SK-N-SH (cell line): Measurements from ENCODE around the gene PADI2. TPM values are rescaled to one million over a fixed set of nuclear protein-coding genes. Genes with fewer than 3 reads are reported as not detected.

ENCODE experiments used
- CTCF ChIA-PET: fragments of 300-600, 350-600 bp; formaldehyde crosslinking; extraction: SDS; loops from one replicate; lab custom pipeline; 2021; lab: Yijun Ruan, JAX
- POLR2A ChIA-PET: fragments of 350-600 bp; sonication (Branson Sonifier 250); formaldehyde crosslinking; extraction: SDS; loops from one replicate; lab custom pipeline; 2020; ENCODE audit warnings: antibody characterized with exemption, inconsistent platforms; lab: Yijun Ruan, JAX
- DNase-seq: peaks from one replicate; pipeline ENCODE4 v3.0.0; 2012
- H2AFZ ChIP-seq: fragments of 200-600 bp; sonication (generic); 2 replicates; pipeline ENCODE4 v1.8.1; 2016; ENCODE audit warnings: antibody characterized with exemption, mild to moderate bottlenecking, low read depth
- H3F3A ChIP-seq: fragments of 200-600 bp; sonication (generic); replicated peaks from 2 replicates; pipeline ENCODE3; 2016; ENCODE audit warnings: antibody characterized with exemption, mild to moderate bottlenecking; ENCODE audit not compliant: insufficient read depth
- H3K27ac ChIP-seq, 2 experiments: fragments of 200-500 bp in 1 of 2; fragments of 200-600 bp in 1 of 2; sonication (Bioruptor generic) in 1 of 2; sonication (generic), shearing (Covaris generic) in 1 of 2; 2 replicates each; pipeline versions ENCODE4 v1.5.1 to v1.6.1; 2014 to 2016; ENCODE audit warnings: low read depth in 2 of 2, inconsistent platforms in 1 of 2, low read length in 1 of 2, mild to moderate bottlenecking in 1 of 2, mixed read lengths in 1 of 2
- H3K27me3 ChIP-seq: fragments of 200-600 bp; sonication (generic), shearing (Covaris generic); 2 replicates; pipeline ENCODE4 v1.6.1; 2016; ENCODE audit warnings: mixed run types; ENCODE audit not compliant: insufficient read depth
- H3K36me3 ChIP-seq, 2 experiments: fragments of 200-500 bp in 1 of 2; fragments of 200-600 bp in 1 of 2; sonication (Bioruptor generic) in 1 of 2; sonication (generic) in 1 of 2; replicated peaks in 1 of 2; 2 replicates each; pipeline versions ENCODE3 to v1.5.1; 2014 to 2016; ENCODE audit warnings: low read length in 1 of 2, mild to moderate bottlenecking in 1 of 2; ENCODE audit not compliant: insufficient read depth in 2 of 2, control insufficient read depth in 1 of 2
- H3K4me1 ChIP-seq, 2 experiments: fragments of 200-500 bp in 1 of 2; fragments of 200-600 bp in 1 of 2; sonication (Bioruptor generic) in 1 of 2; sonication (generic), shearing (Covaris generic) in 1 of 2; 2 replicates each; pipeline versions ENCODE4 v1.5.1 to v1.6.1; 2014 to 2016; ENCODE audit warnings: low read depth in 1 of 2, low read length in 1 of 2, mixed run types in 1 of 2; ENCODE audit not compliant: insufficient read depth in 2 of 2, control insufficient read depth in 1 of 2
- H3K4me2 ChIP-seq: fragments of 200-600 bp; sonication (generic), shearing (Covaris generic); 2 replicates; pipeline ENCODE4 v1.6.1; 2017; ENCODE audit warnings: mixed run types
- H3K4me3 ChIP-seq, 2 experiments: fragments of 200-500 bp in 1 of 2; fragments of 200-600 bp in 1 of 2; sonication (Bioruptor generic) in 1 of 2; sonication (generic), shearing (Covaris generic) in 1 of 2; 2 replicates each; pipeline versions ENCODE4 v1.5.1 to v1.8.1; 2014 to 2016; ENCODE audit warnings: low read depth in 2 of 2, inconsistent platforms in 1 of 2, low read length in 1 of 2, mild to moderate bottlenecking in 1 of 2, mixed read lengths in 1 of 2, moderate library complexity in 1 of 2
- H3K79me2 ChIP-seq: fragments of 200-600 bp; sonication (generic); 2 replicates; pipeline ENCODE4 v1.8.1; 2017; ENCODE audit warnings: mild to moderate bottlenecking; ENCODE audit not compliant: insufficient read depth
- H3K9ac ChIP-seq: fragments of 200-600 bp; sonication (generic); 2 replicates; pipeline ENCODE4 v1.6.1; 2017; ENCODE audit warnings: mixed run types
- H3K9me2 ChIP-seq: fragments of 200-600 bp; sonication (generic); 2 replicates; pipeline ENCODE4 v1.6.1; 2017; ENCODE audit warnings: mixed run types
- H3K9me3 ChIP-seq: fragments of 200-600 bp; sonication (generic); 2 replicates; pipeline ENCODE4 v1.6.1; 2017; ENCODE audit warnings: mixed run types, mild to moderate bottlenecking, moderate library complexity
- H4K20me1 ChIP-seq: fragments of 200-600 bp; sonication (generic); 2 replicates; pipeline ENCODE4 v1.6.1; 2017; ENCODE audit warnings: mild to moderate bottlenecking, mixed run types; ENCODE audit not compliant: insufficient read depth
- ELF1 ChIP-seq: IDR thresholded peaks from 2 replicates; pipeline ENCODE4 v1.4.0; 2012
- EP300 ChIP-seq, 2 experiments: IDR thresholded peaks; 2 replicates each; pipeline versions ENCODE4 v1.4.0 to v1.6.1; 2012; ENCODE audit warnings: borderline replicate concordance in 1 of 2, low read depth in 1 of 2, low read length in 1 of 2
- FOSL2 ChIP-seq: IDR thresholded peaks from 2 replicates; pipeline ENCODE4 v1.4.0; 2012; ENCODE audit warnings: low read depth, mild to moderate bottlenecking, moderate library complexity, borderline replicate concordance
- JUND ChIP-seq: IDR thresholded peaks from 2 replicates; pipeline ENCODE4 v1.4.0; 2012
- MAX ChIP-seq: IDR thresholded peaks from 2 replicates; pipeline ENCODE4 v1.4.0; 2012; ENCODE audit warnings: low read depth
- NFIC ChIP-seq: IDR thresholded peaks from 2 replicates; pipeline ENCODE4 v1.4.0; 2012; ENCODE audit warnings: borderline replicate concordance
- PBX3 ChIP-seq: IDR thresholded peaks from 2 replicates; pipeline ENCODE4; 2012
- POLR2AphosphoS5 ChIP-seq: IDR thresholded peaks from 2 replicates; pipeline ENCODE4 v1.6.1; 2012; ENCODE audit warnings: low read depth, low read length
- RXRA ChIP-seq: IDR thresholded peaks from 2 replicates; pipeline ENCODE4 v1.4.0; 2012; ENCODE audit warnings: low read depth, mild to moderate bottlenecking, borderline replicate concordance
- SIN3A ChIP-seq: IDR thresholded peaks from 2 replicates; pipeline ENCODE4 v1.6.1; 2012; ENCODE audit warnings: low read depth, mild to moderate bottlenecking, low read length, moderate library complexity, borderline replicate concordance
- SMC3 ChIP-seq: IDR thresholded peaks from 2 replicates; pipeline ENCODE4 v1.6.1; 2012; ENCODE audit warnings: low read depth, low read length, improper control_type of control experiment
- TAF1 ChIP-seq: IDR thresholded peaks from 2 replicates; pipeline ENCODE4 v1.6.1; 2012; ENCODE audit warnings: low read depth, mild to moderate bottlenecking, low read length, moderate library complexity, borderline replicate concordance
- TCF12 ChIP-seq: IDR thresholded peaks from 2 replicates; pipeline ENCODE4 v1.4.0; 2012
- TEAD4 ChIP-seq: IDR thresholded peaks from 2 replicates; pipeline ENCODE4 v1.4.0; 2012; ENCODE audit warnings: mild to moderate bottlenecking, borderline replicate concordance; ENCODE audit not compliant: insufficient read depth
- USF2 ChIP-seq: fragments of 150-350 bp; IDR thresholded peaks from 2 replicates; pipeline ENCODE4 v1.6.1; 2017; ENCODE audit warnings: antibody characterized with exemption, low read length, low read depth, borderline replicate concordance
- YY1 ChIP-seq: IDR thresholded peaks from 2 replicates; pipeline ENCODE4 v1.4.0; 2012; ENCODE audit warnings: low read depth, mild to moderate bottlenecking
- ZBTB33 ChIP-seq: IDR thresholded peaks from 2 replicates; pipeline ENCODE4 v1.4.0; 2012; ENCODE audit warnings: low read depth, borderline replicate concordance
- WGBS: methylation state at CpG from one replicate; pipeline ENCODE4 v1.1.6; 2017; ENCODE audit warnings: low lambda C conversion rate; 5-methylcytosine and 5-hydroxymethylcytosine counted together
- polyA plus RNA-seq, 3 experiments: library from polyadenylated mRNA; depleted of rRNA; stranded (reverse); fragments of >200 nt; gene quantifications; 2 replicates each; pipeline ENCODE4 v1.2.3, GENCODE V29; 2012

The PADI2 gene
- 0.52 and 0.58 TPM in 2 replicates for polyA plus RNA-seq (2012; rRNA removed)
- 0.42 and 0.59 TPM in 2 replicates for polyA plus RNA-seq (2012; cell fraction: cytosol; rRNA removed)
- polyA plus RNA-seq (2012; cell fraction: nucleus; rRNA removed): 1.2 and 1.4 TPM in 2 replicates

- peak; percentile 96 for DNase-seq
- no peak within 1 kb of the TSS for H3K9ac ChIP-seq
- H3K9me2 ChIP-seq: no peaks in the 10 kb centered on the region
- peak within 1 kb of the TSS; percentile 88 for H3K4me2 ChIP-seq
- H3F3A ChIP-seq: peaks cover 2% of the 10 kb centered on the region
- H3K4me3 ChIP-seq: peak within 1 kb of the TSS; percentile 56 to 57
- no peaks in the 10 kb centered on the region for H3K79me2 ChIP-seq
- H3K4me1 ChIP-seq: peaks cover 7 to 10% of the 10 kb centered on the region in 2 experiments; a peak in 2 of 4 replicates
- H4K20me1 ChIP-seq: no peaks in the 10 kb centered on the region
- H2AFZ ChIP-seq: peak within 1 kb of the TSS; percentile 72; the same call in 1 of the 2 replicates
- no peak within 1 kb of the TSS for H3K27ac ChIP-seq
- TF ChIP-seq POLR2AphosphoS5: no peak
- TF ChIP-seq PBX3: peak; percentile 98
- peaks cover 27% of the 10 kb centered on the region for H3K27me3 ChIP-seq
- WGBS: 15% methylated on average over 17 of the region's 58 CpGs
- ChIA-PET POLR2A (no interaction called here), CTCF (interaction anchor here (0.8 to 24.7 kb wide), 4 partner anchors 50 to 120 kb away, joined by 3 to 462 read pairs (median 4); no protein-coding TSS in a partner anchor)
- H3K36me3 ChIP-seq: no peaks in the 10 kb centered on the region
- H3K9me3 ChIP-seq: no peaks in the 10 kb centered on the region
Observed at GRCh38 chr1:17119076-17119772, at the start of gene PADI2. Gene PADI2 (minus strand): TSS chr1:17119451. CDS start chr1:17119371, 80 bp downstream.

- H3K4me2 ChIP-seq: peak overlapping the region; percentile 70
- H3F3A ChIP-seq: peaks cover 25% of the 10 kb centered on the region
- ChIA-PET CTCF (interaction anchor here (1.0 to 2.1 kb wide), 5 partner anchors 21 to 68 kb away, joined by 3 to 7 read pairs (median 4); no protein-coding TSS in a partner anchor), POLR2A (no interaction called here)
- H3K4me3 ChIP-seq: peak overlapping the region in 1 of 2 experiments; percentile 33; a peak in 1 of 4 replicates
- no peaks in the 10 kb centered on the region for H3K9me2 ChIP-seq
- H3K79me2 ChIP-seq: no peaks in the 10 kb centered on the region
- H4K20me1 ChIP-seq: no peaks in the 10 kb centered on the region
- H3K27ac ChIP-seq: peak overlapping the region; percentile 68 to 96; a peak in 3 of 4 replicates
- no peaks in the 10 kb centered on the region for H3K36me3 ChIP-seq
- H3K9me3 ChIP-seq: no peaks in the 10 kb centered on the region
- H2AFZ ChIP-seq: peak overlapping the region; percentile 75
- peaks cover 7 to 19% of the 10 kb centered on the region in 2 experiments; a peak in 3 of 4 replicates for H3K4me1 ChIP-seq
- peak overlapping the region; percentile 74 for H3K9ac ChIP-seq
- WGBS: 4% methylated on average over 9 of the region's 13 CpGs
- DNase-seq: no peak
- no peaks in the 10 kb centered on the region for H3K27me3 ChIP-seq
- TF ChIP-seq JUND: peak; percentile 73
- peak in 1 of 2 experiments; percentile 84; a peak in 2 of 4 replicates for TF ChIP-seq EP300 (IDR thresholded peaks at IDR 0.05; ENCODE audit: borderline replicate concordance in 1 of 2, low read depth in 1 of 2, low read length in 1 of 2)
- peak; percentile 37; the same call in 1 of the 2 replicates for TF ChIP-seq POLR2AphosphoS5
- peak; percentile 90 for TF ChIP-seq RXRA
- peak; percentile 38; the same call in 1 of the 2 replicates for TF ChIP-seq YY1
- TF ChIP-seq MAX: peak; percentile 15; the same call in 1 of the 2 replicates
- peak; percentile 80 for TF ChIP-seq FOSL2
- no peak for TF ChIP-seq SMC3
- TF ChIP-seq TCF12: peak; percentile 72
- no peak for TF ChIP-seq SIN3A
- peak; percentile 38; the same call in 1 of the 2 replicates for TF ChIP-seq ELF1
- TF ChIP-seq TAF1: no peak
- peak; percentile 68 for TF ChIP-seq NFIC
- TF ChIP-seq ZBTB33: no peak
- TF ChIP-seq PBX3: peak; percentile 58
- TF ChIP-seq USF2: no peak
- peak; percentile 53; the same call in 1 of the 2 replicates for TF ChIP-seq TEAD4
Observed at GRCh38 chr1:17168091-17168876, 49.0 kb upstream of the PADI2 start.
